OCI-LY7 (cell line): ENCODE results near the gene DNM2.

ENCODE experiments used
- EZH2phosphoT487 ChIP-seq: fragments of 200-600 bp; sonication (generic); IDR thresholded peaks from 2 replicates; pipeline ENCODE4 v1.6.1; 2018; ENCODE audit warnings: low read depth, borderline replicate concordance, mild to moderate bottlenecking, mixed run types, antibody characterized with exemption, low read length, moderate library complexity, mixed read lengths
- TF ChIP-seq, protein P1 (sequence below): fragments of 200-600 bp; sonication (generic); conservative IDR thresholded peaks from 2 replicates; pipeline ENCODE4 v1.5.1; 2014; ENCODE audit warnings: mild to moderate bottlenecking, antibody characterized with exemption, low read length, moderate library complexity, mixed read lengths

DNA sequence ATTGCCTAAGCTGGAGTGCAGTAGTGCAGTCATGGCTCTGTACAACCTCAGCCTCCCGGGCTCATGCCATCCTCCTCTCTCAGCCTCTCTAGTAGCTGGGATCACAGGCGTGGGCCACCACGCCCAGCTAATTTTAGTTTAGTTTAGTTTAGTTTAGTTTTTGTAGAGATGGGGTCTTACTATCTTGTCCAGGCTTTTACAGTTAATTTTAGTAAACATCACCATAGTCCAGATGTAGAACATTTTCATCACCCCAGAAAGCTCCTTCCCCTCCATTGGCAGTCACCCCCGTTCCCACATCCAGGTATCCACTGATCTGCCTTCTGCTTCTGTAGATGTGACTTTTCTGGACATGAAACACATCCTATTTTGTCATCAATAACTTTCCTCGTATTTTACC, 41.1 kb downstream of the DNM2 start:
- TF ChIP-seq, protein P1, sequence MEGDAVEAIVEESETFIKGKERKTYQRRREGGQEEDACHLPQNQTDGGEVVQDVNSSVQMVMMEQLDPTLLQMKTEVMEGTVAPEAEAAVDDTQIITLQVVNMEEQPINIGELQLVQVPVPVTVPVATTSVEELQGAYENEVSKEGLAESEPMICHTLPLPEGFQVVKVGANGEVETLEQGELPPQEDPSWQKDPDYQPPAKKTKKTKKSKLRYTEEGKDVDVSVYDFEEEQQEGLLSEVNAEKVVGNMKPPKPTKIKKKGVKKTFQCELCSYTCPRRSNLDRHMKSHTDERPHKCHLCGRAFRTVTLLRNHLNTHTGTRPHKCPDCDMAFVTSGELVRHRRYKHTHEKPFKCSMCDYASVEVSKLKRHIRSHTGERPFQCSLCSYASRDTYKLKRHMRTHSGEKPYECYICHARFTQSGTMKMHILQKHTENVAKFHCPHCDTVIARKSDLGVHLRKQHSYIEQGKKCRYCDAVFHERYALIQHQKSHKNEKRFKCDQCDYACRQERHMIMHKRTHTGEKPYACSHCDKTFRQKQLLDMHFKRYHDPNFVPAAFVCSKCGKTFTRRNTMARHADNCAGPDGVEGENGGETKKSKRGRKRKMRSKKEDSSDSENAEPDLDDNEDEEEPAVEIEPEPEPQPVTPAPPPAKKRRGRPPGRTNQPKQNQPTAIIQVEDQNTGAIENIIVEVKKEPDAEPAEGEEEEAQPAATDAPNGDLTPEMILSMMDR: no peak
- TF ChIP-seq EZH2phosphoT487: no peak
